HG03280 (cell line): ENCODE results near the gene SLCO4A1.

Experiments used
- ATAC-seq: cut with Tn5 transposase; IDR thresholded peaks from one replicate; pipeline ENCODE4 v1.9.1; 2021; ENCODE audit warnings: mild to moderate bottlenecking, moderate library complexity; ENCODE audit not compliant: unreplicated experiment

SLCO4A1 gene

GRCh38 chr20:62710221-62710885 is 68.0 kb downstream of the SLCO4A1 start:
- no peak for ATAC-seq

DNA sequence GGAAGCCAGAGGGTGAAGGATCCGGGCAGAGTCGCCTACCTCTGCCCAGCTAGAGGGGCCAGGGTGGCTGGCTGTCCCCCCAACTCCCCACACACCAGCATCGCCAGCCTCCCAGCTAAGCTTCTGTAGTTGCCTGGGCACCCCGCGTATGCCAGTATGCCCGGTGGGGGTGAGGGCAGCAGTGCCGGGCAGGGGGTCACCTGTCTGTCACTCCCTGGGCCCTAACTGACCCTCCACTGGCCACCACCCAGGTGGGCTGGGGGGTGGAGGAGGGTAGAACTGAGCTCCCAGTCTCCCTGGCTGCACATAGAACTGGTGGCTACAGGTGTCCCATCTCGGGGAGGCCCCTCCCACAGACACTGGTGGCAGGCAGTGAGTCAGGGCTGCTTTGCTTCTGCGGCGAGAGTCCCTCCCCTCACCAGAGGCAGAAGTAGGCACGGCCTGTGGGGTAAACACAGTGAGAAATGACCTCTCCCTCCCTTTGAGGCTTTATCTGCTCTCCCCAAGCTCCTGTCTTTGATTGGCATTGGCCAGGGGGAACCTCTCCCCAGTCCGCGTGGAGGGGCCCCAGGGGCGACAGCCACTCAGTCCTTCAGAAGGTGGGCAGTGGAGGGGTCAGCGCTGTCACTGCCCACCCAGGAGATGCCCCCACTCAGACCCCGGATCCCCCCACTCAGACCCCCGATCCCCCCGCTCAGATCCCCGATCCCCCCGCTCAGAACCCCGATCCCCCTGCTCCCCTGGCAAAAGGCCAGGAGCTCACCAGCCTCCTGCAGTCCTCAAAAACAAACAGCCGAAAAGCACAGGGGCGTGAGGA is 68.8 kb downstream of the SLCO4A1 start:
- no peak for ATAC-seq

DNA sequence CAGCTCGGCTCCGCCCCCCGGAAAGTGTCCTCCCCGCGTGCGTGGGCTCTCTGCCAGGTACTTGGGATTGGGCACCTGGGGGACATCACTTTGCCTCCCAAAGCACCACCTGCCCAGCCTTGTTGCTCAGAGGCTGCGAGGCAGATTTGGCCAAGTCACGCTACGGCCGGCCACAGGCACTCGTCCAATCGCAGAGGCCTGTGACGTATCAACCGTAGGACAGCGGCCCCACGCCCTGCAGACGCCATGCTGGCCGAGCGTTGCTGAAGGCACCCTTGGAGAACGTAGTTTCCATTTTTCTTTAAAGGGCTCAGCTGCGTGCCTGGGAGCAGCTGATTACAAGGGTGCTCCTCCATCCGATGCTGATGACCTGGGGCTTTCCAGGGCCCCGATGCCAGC is 69.4 kb downstream of the SLCO4A1 start:
- ATAC-seq: no peak

- no peak for ATAC-seq
Measured at GRCh38 chr20:62712606-62713005, 70.3 kb downstream of the SLCO4A1 start.

- ATAC-seq: no peak
Measured at GRCh38 chr20:62714006-62714405, 71.7 kb downstream of the SLCO4A1 start.

DNA sequence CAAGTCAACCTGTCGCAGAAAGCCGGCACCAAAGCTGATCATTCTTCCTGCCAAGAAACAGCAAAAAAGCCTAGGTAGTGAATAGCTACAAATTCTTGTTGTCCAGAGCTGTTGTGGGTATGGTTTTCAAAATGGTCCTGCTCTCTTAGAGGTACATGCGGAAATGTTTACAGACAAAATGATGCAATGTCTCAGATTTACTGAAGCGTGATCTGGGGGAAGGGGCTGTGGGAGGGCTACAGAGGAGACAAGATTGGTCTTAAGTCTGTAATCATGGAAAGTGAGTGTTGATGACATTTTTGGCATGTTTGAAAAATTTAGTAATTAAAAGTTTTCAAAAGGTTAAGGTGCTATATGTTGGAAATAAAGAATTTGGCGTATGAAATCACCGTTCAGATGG is 72.5 kb downstream of the SLCO4A1 start:
- no peak for ATAC-seq

DNA sequence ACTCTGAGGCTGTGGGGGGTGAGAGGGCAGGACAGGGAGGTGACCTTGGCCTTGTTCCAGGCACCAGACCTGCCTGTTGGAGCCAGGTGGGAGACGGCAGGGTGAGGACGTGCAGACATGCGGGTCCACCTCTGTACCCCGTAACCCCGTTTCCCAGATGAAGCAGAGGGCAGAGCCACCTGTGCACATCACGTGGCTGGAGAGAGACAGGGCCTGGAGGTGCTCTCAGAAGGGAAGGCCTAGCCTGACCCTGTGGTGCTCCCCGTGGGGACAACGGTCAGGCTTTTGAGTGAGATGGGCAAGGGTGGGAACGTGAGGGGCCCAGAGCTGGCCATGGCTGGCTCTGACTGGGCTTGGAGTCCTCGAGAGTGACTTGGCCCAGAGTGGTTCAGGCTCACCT is 72.9 kb downstream of the SLCO4A1 start:
- no peak for ATAC-seq

DNA sequence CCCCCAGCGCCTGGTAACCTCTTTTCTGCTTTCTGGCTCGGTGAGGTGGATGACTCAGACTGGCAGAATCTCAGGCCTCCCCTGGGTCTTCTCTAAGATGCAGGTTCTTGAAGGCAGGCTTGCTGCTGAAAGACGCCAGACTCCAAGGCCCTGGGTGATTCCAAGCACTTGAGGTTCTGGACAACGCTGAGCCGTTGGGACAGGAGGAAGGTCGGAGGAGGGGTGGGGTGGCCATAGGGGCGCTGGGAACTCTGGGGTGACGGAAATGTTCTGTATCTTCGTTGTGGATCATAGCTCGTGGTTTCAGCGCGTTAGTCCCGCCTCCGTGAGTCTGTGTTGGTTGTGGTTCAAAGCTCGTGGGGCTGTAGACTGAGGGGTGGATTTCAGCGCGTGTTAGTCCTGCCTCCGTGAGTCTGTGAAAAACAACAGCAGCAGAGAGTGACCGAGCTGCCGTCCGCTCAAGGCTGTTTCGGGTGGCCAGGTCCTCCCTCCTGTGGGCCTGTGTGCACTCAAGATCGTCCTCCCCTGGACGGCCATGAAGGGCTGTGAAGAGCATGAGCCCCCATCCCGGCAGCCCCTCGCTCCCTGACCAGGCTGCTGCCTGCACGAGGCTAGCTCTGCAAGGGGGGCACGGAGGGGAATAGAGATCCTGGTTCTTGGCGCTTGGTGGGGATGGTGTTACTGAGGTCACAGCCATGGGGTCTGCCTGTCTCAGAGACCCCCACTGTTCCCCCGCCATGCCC is 74.1 kb downstream of the SLCO4A1 start:
- ATAC-seq: no peak

- ATAC-seq: no peak
Measured at GRCh38 chr20:62716941-62717310, 74.6 kb downstream of the SLCO4A1 start.

GRCh38 chr20:62717933-62718332 is 75.6 kb downstream of the SLCO4A1 start:
- no peak for ATAC-seq

- ATAC-seq: no peak
Measured at GRCh38 chr20:62718546-62718945, 76.2 kb downstream of the SLCO4A1 start.

- ATAC-seq: no peak
Measured at GRCh38 chr20:62719250-62719935, 77.1 kb downstream of the SLCO4A1 start.
